Left renal pelvis (tissue), 4 donors: ENCODE data around the gene CA11. TPM values are rescaled to one million over a fixed set of nuclear protein-coding genes. Genes with fewer than 3 reads are reported as not detected.
A peak's percentile ranks its signal among the peaks of the same experiment; 100 is the strongest.

Source experiments
- DNase-seq, 4 donors: peaks; one replicate each; pipeline ENCODE4 v3.0.0-alpha.2; 2013; ENCODE audit warnings: low read depth in 4 of 4, low spot score in 3 of 4
- polyA plus RNA-seq, 4 donors: library from polyadenylated mRNA; unstranded; fragments of 120-200 nt; gene quantifications; one replicate each; pipeline ENCODE4 v1.2.1, GENCODE V29; 2013; ENCODE audit not compliant: insufficient read length in 4 of 4

Gene CA11
- polyA plus RNA-seq, 4 donors: 18.2 to 58.7 (median 27.4) TPM

GRCh38 chr19:48595833-48596232 lies 50.2 kb downstream of the CA11 start:
- no peak for DNase-seq

DNA sequence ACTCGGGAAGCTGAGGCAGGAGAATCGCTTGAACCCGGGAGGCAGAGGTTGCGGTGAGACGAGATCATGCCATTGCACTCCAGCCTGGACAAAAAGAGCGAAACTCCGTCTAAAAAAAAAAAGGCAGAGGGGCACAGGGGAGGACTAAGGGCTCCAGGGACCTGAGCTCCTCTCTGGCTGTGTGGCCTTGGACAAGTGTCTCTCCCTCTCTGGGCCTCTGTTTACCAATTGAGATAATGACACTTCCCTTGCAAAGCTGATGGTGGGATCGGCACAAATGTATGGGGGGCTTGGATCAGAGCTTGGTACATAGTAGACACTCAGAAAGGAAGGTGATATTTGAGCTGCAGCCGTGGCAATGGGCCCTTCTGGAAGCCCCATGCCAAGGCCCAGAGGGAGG lies 50.8 kb downstream of the CA11 start:
- no peak for DNase-seq

DNA sequence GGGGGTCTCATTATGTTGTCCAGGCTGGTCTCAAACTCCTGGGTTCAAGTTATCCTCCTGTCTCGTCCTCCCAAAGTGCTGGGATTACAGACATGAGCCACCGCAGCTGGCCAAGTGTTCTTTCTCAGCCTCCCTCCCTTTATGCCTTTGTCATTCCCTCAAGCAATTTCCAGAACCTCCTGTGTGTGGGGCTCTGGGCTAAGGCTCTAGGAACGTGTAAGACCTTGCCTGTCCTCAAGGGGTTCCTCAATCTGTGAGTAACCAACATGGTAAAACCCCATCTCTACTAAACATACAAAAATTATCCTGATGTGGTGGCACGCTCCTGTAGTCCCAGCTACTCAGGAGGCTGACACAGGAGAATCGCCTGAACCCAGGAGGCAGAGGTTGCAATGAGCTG lies 55.0 kb downstream of the CA11 start:
- no peak for DNase-seq

DNA sequence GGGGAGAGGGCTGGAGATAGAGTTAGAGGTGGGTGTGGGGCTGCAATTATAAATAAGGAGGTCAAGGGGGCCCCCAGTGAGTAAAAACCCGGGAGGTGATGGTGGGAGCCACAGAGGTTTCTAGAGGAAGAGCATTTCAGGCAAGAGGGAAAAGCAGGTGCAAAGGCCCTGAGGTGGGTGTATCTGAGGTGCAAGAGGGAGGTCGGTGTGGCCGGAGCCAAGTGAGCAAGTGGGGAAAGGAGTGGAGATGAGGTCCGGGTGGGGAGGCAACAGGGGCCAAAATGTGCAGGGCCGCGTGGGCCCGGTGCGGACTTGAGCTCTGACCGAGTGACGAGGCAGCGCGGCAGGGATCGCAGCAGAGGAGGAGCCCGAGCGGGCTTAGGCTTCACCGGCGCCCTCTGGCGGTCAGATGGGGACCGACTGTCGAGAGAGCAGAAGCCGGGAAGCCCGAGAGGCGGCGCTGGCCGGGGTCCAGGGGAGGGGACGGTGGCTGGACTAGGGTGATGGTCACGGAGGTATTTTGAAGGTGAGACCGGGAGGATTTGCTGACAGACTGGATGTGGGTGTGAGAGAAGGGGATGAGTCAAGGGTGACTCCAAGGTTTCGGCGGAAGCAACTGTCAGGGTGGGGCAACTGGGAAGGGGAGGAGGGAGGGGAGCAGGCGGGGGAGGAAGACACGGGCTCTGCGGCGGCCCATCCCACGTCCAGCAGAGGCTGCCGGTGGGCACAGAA lies 57.2 kb downstream of the CA11 start:
- DNase-seq: peak; percentile 61 to 73 (median 67)

Other genes starting within 250 kb of the CA11 start
- gene GRWD1, start 200.2 kb downstream of the CA11 start, polyA plus RNA-seq: 10 to 100 TPM; 18.0 to 28.1 (median 24.7) TPM
- 1 to 10 TPM in 1 of 4 donors, under 1 TPM in 3; 0.54 to 1.2 (median 0.85) TPM for gene KCNJ14, start 190.6 kb downstream of the CA11 start, polyA plus RNA-seq
- 100 to 1,000 TPM in 1 of 4 donors, 10 to 100 TPM in 3; 72.4 to 106 (median 78.0) TPM for gene CYTH2, start 176.8 kb downstream of the CA11 start, polyA plus RNA-seq
- 1 to 10 TPM in 3 of 4 donors, under 1 TPM in 1; 0.41 to 5.3 (median 2.0) TPM for gene LMTK3, start 134.4 kb downstream of the CA11 start, polyA plus RNA-seq
- gene SULT2B1, start 94.0 kb downstream of the CA11 start, polyA plus RNA-seq: under 1 TPM; 0.10 to 0.60 (median 0.39) TPM
- gene SPACA4, start 39.4 kb downstream of the CA11 start, polyA plus RNA-seq: under 1 TPM in 1 of 4 donors, not detected in 3; 0.15 TPM
- gene FAM83E, start 31.1 kb downstream of the CA11 start, polyA plus RNA-seq: 1 to 10 TPM in 2 of 4 donors, under 1 TPM in 1, not detected in 1; 0.79 to 3.4 (median 1.9) TPM
- gene RPL18, start 27.0 kb downstream of the CA11 start, polyA plus RNA-seq: 1,000 to 10,000 TPM; 1,033 to 1,349 (median 1,082) TPM
- gene SPHK2, start 26.7 kb downstream of the CA11 start, polyA plus RNA-seq: 10 to 100 TPM in 3 of 4 donors, 1 to 10 TPM in 1; 8.4 to 34.8 (median 17.7) TPM
- 10 to 100 TPM in 3 of 4 donors, 1 to 10 TPM in 1; 9.8 to 17.3 (median 13.9) TPM for gene DBP, start 8.8 kb downstream of the CA11 start, polyA plus RNA-seq
- 1 to 10 TPM in 2 of 4 donors, under 1 TPM in 2; 0.83 to 1.9 (median 1.2) TPM for gene NTN5, start 26.8 kb upstream of the CA11 start, polyA plus RNA-seq
- gene FUT2, start 49.8 kb upstream of the CA11 start, polyA plus RNA-seq: 1 to 10 TPM; 1.3 to 4.5 (median 2.5) TPM
- gene MAMSTR, start 73.5 kb upstream of the CA11 start, polyA plus RNA-seq: 10 to 100 TPM in 1 of 4 donors, 1 to 10 TPM in 3; 4.5 to 13.3 (median 8.5) TPM
- 10 to 100 TPM; 11.5 to 17.3 (median 13.1) TPM for gene RASIP1, start 94.4 kb upstream of the CA11 start, polyA plus RNA-seq
- under 1 TPM; 0.08 to 0.53 (median 0.37) TPM for gene IZUMO1, start 100.7 kb upstream of the CA11 start, polyA plus RNA-seq
- gene FUT1, start 106.5 kb upstream of the CA11 start, polyA plus RNA-seq: 1 to 10 TPM in 3 of 4 donors, under 1 TPM in 1; 0.67 to 3.5 (median 3.2) TPM
- not detected for gene FGF21, start 109.3 kb upstream of the CA11 start, polyA plus RNA-seq
- 10 to 100 TPM; 19.5 to 58.6 (median 32.0) TPM for gene BCAT2, start 164.8 kb upstream of the CA11 start, polyA plus RNA-seq
- 10 to 100 TPM in 3 of 4 donors, 1 to 10 TPM in 1; 8.3 to 38.2 (median 26.3) TPM for gene HSD17B14, start 190.3 kb upstream of the CA11 start, polyA plus RNA-seq
- gene PLEKHA4, start 222.4 kb upstream of the CA11 start, polyA plus RNA-seq: 10 to 100 TPM; 19.8 to 60.5 (median 27.7) TPM
- gene PPP1R15A, start 226.2 kb upstream of the CA11 start, polyA plus RNA-seq: 100 to 1,000 TPM in 1 of 4 donors, 10 to 100 TPM in 3; 30.6 to 343 (median 32.6) TPM